Measurements from ENCODE around the gene KIAA1328. TPM values are rescaled to one million over a fixed set of nuclear protein-coding genes. Genes with fewer than 3 reads are reported as not detected.

The KIAA1328 gene
- total RNA-seq, 2 experiments from 2014 or later = 9.8 to 10.7 TPM

DNA sequence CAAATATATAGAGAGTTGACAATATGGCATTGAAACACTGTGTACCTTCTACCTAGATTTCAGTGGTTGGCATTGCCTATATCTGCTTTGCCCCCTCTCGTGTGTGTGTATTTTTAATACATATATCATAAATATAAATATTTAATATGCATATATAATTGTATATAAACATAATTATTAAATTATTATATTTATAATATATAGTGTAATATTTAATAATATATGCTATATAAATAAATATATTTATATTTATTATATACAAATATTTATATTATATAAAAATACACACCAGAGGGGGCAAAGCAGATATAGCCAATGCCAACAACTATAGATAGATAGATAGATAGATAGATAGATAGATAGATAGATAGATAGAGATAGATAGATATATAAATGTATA lies 124.1 kb downstream of the KIAA1328 start:
- H3K36me3 Mint-ChIP-seq = peaks cover 3% of the 10 kb centered on the region
- POLR2A ChIA-PET = no interaction called here
- peaks cover 2% of the 10 kb centered on the region for H3K9me3 Mint-ChIP-seq
- H3K27ac Mint-ChIP-seq = no peak overlapping the region
- H3K27me3 Mint-ChIP-seq = no peaks in the 10 kb centered on the region
- no peaks in the 10 kb centered on the region for H3K4me1 Mint-ChIP-seq
- H3K4me3 Mint-ChIP-seq = no peak overlapping the region
- ATAC-seq (ENCODE audit: low read depth) (no peak), DNase-seq (no peak)

DNA sequence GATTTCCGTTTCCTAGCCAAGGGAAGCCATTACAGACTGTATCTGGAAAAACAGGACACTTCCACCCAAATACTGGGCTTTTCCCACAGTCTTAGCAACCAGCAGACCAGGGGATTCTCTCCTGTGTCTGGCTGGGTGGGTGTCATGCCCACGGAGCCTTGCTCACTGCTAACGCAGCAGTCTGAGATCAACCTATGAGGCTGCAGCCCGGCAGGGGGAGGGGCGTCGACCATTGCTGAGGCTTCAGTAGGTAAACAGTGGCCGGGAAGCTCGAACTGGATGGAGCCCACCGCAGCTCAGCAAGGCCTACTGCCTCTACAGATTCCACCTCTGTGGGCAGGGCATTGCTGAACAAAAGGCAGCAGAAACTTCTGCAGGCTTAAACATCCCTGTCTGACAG lies 131.1 kb downstream of the KIAA1328 start:
- Mint-ChIP-seq H3K4me3 (no peak overlapping the region), H3K27me3 (no peaks in the 10 kb centered on the region), H3K4me1 (no peaks in the 10 kb centered on the region), H3K27ac (no peak overlapping the region), H3K36me3 (peaks cover 12% of the 10 kb centered on the region), H3K9me3 (peaks cover 4% of the 10 kb centered on the region)
- ATAC-seq (ENCODE audit: low read depth) = no peak
- POLR2A ChIA-PET = no interaction called here
- no peak for DNase-seq

DNA sequence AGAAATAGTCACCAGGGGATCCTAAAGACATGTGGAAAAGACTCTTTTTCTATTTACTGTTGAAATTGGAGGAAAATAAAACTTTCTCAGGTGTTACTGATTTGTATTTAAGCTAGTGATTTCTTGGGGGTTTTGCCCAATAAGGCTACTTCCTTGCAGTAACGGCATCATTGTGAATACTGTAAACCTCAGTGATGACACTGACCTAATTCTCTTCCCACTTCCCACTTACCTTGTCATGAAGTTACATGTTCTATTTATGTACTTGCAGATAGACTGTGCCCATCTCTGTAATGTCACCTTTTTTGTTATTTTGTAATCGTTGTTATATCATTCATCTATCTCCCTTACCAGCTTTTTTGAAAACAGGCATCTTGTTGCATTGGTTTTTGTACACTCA lies 134.5 kb downstream of the KIAA1328 start:
- H3K4me1 Mint-ChIP-seq = no peaks in the 10 kb centered on the region
- no peak overlapping the region for H3K4me3 Mint-ChIP-seq
- ATAC-seq (ENCODE audit: low read depth) (no peak), DNase-seq (no peak)
- H3K9me3 Mint-ChIP-seq = peaks cover 15% of the 10 kb centered on the region
- no peak overlapping the region for H3K27ac Mint-ChIP-seq
- POLR2A ChIA-PET = no interaction called here
- H3K36me3 Mint-ChIP-seq = peaks cover 17% of the 10 kb centered on the region
- no peaks in the 10 kb centered on the region for H3K27me3 Mint-ChIP-seq

DNA sequence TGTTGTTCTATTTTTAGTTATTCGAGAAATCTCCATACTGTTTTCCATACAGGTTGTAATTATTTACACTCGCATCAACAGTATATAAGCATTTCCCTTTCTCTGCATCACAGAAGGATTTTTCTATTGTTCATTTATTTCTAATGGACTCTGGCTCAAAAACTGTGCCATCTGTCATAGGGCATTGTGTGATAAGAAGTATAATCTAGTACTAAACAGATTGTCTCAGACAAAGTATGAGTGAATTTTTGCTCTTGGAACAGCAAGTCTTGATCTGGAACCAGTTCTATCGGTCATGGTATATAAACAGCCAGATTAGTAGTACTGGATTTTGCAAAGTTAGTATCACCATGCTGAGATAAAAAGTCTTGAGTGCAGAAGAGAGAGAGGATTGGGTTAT lies 145.8 kb downstream of the KIAA1328 start:
- H3K36me3 Mint-ChIP-seq = peaks cover 2% of the 10 kb centered on the region
- DNase-seq (no peak), ATAC-seq (ENCODE audit: low read depth) (no peak)
- POLR2A ChIA-PET = no interaction called here
- no peaks in the 10 kb centered on the region for H3K4me1 Mint-ChIP-seq
- H3K9me3 Mint-ChIP-seq = no peaks in the 10 kb centered on the region
- no peaks in the 10 kb centered on the region for H3K27me3 Mint-ChIP-seq
- no peak overlapping the region for H3K4me3 Mint-ChIP-seq
- no peak overlapping the region for H3K27ac Mint-ChIP-seq

DNA sequence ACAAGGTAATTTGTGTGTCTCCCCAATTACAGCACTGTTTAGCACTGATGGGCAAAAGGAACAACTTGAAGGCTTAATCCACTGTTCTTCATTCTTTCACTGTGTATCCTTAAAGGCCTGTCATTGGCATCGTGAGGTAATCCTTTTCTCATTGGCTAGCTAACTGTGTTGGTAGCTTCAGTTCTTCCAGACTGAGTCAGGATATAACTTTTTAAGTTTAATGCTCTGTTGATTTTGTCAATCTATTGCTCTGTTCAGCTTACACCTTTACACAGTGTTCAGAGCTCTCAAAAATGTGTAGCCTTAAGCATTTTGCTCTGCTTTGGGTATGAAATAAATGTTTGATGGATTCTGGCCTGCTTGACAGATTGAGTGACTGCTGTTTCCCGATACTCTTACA lies 148.2 kb downstream of the KIAA1328 start:
- POLR2A ChIA-PET = no interaction called here
- H3K36me3 Mint-ChIP-seq = peaks cover 4% of the 10 kb centered on the region
- H3K4me1 Mint-ChIP-seq = no peaks in the 10 kb centered on the region
- no peak overlapping the region for H3K4me3 Mint-ChIP-seq
- DNase-seq (no peak), ATAC-seq (ENCODE audit: low read depth) (no peak)
- no peak overlapping the region for H3K27ac Mint-ChIP-seq
- peaks cover 3% of the 10 kb centered on the region for H3K9me3 Mint-ChIP-seq
- no peaks in the 10 kb centered on the region for H3K27me3 Mint-ChIP-seq

DNA sequence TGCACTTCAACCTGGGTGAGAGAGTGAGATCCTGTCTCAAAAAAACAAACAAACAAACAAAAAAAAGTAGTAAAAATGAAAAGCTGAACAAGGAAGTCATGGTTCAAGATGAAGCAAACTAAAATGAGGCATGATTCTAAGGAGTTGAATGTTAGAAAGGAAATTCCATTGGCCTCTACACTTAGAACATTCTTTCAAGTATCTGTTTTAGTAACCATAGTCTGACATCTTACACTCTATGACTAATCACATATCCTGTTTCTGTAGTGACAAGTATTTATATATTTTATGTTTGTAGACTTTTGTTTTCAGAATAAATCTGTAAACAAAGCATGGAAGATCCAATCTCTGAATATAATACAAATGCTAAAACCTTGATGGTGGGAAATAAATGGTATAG lies 164.1 kb downstream of the KIAA1328 start:
- Mint-ChIP-seq H3K36me3 (peaks cover 5% of the 10 kb centered on the region), H3K4me3 (no peak overlapping the region), H3K27me3 (no peaks in the 10 kb centered on the region), H3K4me1 (no peaks in the 10 kb centered on the region), H3K9me3 (peaks cover 1% of the 10 kb centered on the region), H3K27ac (no peak overlapping the region)
- ATAC-seq (ENCODE audit: low read depth) (no peak), DNase-seq (no peak)
- POLR2A ChIA-PET = no interaction called here

DNA sequence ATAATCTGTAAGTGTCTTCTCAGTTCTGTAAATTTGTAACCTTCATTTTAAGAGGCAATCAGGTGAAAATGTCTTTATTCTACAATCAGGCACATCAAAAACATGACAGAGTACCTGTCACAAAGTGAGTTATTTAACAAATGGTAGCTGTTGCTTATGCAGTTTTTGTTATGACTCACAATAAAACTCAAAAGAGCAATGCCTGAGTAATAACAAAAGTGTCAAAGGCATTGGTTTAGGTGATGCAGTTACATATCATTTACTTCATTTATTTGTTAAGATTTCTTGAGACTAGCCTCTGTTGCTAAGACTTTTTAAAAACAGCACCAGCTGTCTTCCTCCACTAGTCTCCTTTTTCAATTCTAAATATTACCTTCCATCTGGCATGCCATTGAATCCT lies 177.8 kb downstream of the KIAA1328 start:
- POLR2A ChIA-PET = no interaction called here
- no peaks in the 10 kb centered on the region for H3K36me3 Mint-ChIP-seq
- no peaks in the 10 kb centered on the region for H3K9me3 Mint-ChIP-seq
- H3K4me1 Mint-ChIP-seq = no peaks in the 10 kb centered on the region
- no peak overlapping the region for H3K4me3 Mint-ChIP-seq
- H3K27ac Mint-ChIP-seq = no peak overlapping the region
- ATAC-seq (ENCODE audit: low read depth) (no peak), DNase-seq (no peak)
- H3K27me3 Mint-ChIP-seq = no peaks in the 10 kb centered on the region

DNA sequence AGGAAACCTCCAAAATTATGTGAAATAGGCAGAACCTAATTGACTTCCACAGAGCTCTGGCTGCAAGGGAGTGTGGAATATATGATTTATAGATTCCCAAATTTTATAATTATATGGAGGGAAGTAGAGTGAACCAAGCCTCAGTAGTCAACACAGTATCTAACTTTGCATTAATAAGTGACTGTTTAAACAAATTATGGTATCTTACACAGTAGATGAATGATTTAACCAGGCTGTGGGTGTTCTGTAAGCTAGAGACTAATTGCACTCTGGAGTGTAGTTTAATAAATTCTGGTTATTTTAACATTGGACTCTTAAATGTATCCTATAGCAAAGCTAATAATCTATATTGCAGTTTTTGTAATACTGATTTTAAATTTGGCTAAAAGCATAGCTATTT lies 183.5 kb downstream of the KIAA1328 start:
- no peak overlapping the region for H3K4me3 Mint-ChIP-seq
- POLR2A ChIA-PET = no interaction called here
- H3K27ac Mint-ChIP-seq = no peak overlapping the region
- no peaks in the 10 kb centered on the region for H3K27me3 Mint-ChIP-seq
- H3K9me3 Mint-ChIP-seq = peaks cover 16% of the 10 kb centered on the region
- no peaks in the 10 kb centered on the region for H3K4me1 Mint-ChIP-seq
- ATAC-seq (ENCODE audit: low read depth) = no peak
- DNase-seq = no peak
- peaks cover 2% of the 10 kb centered on the region for H3K36me3 Mint-ChIP-seq

DNA sequence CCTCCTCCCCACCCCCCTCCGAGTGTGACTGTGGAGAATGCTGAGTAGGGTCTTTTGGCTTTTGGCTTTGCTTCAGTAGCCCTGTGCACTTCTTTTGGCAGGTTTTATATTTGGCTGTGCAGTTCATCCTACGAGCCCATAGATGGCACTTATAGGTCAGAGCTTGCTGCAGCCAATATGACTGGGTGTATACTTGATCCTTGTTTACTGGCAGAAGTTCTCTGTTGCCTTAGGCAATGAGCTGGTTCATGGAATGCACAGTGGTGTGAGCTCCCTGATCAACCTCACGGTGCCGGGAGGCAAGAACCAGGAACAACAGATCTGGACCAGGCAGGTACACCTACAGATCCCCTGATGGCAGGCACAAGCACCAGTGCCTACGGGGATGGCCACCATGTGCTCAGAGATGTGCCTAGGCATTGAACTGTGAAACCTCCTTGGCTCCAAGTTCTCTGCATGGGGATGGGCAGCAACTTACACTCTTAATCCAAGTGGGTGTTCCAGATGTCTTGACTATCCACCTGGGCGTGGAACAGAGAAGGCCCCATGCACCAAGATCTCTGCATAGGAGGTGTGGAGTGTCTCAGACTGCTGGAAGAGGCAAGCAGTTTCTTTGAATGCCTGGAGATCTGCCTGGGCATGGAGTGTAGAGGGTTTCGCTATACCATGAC lies 190.4 kb downstream of the KIAA1328 start:
- peaks cover 13% of the 10 kb centered on the region for H3K36me3 Mint-ChIP-seq
- H3K9me3 Mint-ChIP-seq = peaks cover 23% of the 10 kb centered on the region
- ATAC-seq (ENCODE audit: low read depth) (no peak), DNase-seq (no peak)
- no peak overlapping the region for H3K4me3 Mint-ChIP-seq
- H3K27ac Mint-ChIP-seq = no peak overlapping the region
- no peaks in the 10 kb centered on the region for H3K27me3 Mint-ChIP-seq
- POLR2A ChIA-PET = no interaction called here
- H3K4me1 Mint-ChIP-seq = no peaks in the 10 kb centered on the region

DNA sequence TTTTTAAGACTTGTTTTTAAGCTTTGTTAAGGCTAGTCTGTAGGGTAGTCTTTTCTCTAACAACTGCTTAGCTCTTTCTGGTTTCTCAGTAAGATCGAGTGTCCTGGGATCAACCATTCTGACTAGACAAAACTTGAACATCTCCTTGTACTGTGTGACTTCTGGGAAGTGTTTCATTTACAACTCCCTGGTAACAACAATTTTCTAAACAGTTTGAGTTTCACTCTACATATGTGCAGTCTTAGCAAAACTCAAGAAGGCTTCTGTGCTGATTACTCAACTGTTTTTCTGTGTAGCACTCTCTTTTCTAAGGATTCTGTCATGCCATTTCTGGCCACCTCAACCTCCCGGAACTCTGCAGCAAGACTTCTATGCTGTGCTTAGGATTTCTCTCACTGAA lies 204.5 kb downstream of the KIAA1328 start:
- Mint-ChIP-seq H3K36me3 (peaks cover 6% of the 10 kb centered on the region), H3K27ac (no peak overlapping the region), H3K4me1 (no peaks in the 10 kb centered on the region), H3K27me3 (no peaks in the 10 kb centered on the region), H3K4me3 (no peak overlapping the region), H3K9me3 (peaks cover 6% of the 10 kb centered on the region)
- POLR2A ChIA-PET = no interaction called here
- ATAC-seq (ENCODE audit: low read depth) (no peak), DNase-seq (no peak)

DNA sequence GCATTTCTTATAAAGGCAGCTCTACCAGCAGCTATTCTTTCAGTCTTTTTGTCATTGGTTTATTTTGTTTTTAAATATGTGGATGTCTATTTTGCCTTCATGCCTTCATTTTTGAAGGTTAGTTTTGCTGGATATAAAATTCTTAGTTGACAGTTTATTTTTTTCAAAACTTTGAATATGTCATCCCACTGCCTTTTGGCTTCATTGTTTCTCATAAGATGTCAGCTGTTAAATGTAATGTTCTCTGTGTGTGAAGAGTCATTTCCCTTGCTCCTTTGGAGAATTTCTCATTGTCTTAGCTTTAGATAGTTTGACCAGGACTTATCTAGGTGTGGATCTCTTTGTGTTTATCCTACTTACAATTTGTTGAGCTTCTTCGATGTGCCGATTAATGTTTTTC lies 213.5 kb downstream of the KIAA1328 start:
- no peak overlapping the region for H3K27ac Mint-ChIP-seq
- peaks cover 15% of the 10 kb centered on the region for H3K9me3 Mint-ChIP-seq
- DNase-seq (no peak), ATAC-seq (ENCODE audit: low read depth) (no peak)
- no peaks in the 10 kb centered on the region for H3K27me3 Mint-ChIP-seq
- POLR2A ChIA-PET = no interaction called here
- no peak overlapping the region for H3K4me3 Mint-ChIP-seq
- H3K4me1 Mint-ChIP-seq = no peaks in the 10 kb centered on the region
- peaks cover 10% of the 10 kb centered on the region for H3K36me3 Mint-ChIP-seq

DNA sequence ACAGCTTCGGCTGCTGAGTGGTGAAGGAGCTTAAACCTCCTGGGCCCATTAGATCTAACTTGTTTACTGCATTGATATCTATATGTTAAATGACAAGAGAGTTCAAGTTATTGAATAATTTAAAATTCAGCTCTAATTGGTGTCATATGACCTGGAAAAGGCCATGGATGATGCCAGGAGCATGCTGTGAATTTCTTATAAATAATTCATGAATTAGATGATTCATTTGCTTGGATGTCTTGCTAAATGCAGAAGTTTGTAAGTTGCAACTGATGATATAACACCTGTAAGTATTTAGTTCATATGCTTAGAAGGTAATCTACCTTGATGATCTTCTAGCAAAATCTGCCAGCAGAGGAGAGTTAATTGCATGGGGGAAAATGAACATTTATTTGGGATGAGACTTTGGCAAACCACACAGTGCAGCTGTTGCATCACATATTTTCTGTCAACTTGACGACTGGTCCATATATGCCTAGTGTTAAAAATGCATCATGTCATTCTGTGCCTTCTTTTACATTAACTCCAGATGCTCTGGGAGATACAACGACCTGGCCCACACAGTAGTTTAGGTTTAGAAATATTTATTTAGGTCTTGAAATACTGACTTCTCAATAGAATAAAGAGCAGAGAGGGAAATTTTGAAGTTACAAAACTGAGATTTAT lies 226.3 kb downstream of the KIAA1328 start:
- H3K4me1 Mint-ChIP-seq = no peaks in the 10 kb centered on the region
- H3K9me3 Mint-ChIP-seq = peaks cover 14% of the 10 kb centered on the region
- no peaks in the 10 kb centered on the region for H3K36me3 Mint-ChIP-seq
- no peak overlapping the region for H3K27ac Mint-ChIP-seq
- ATAC-seq (ENCODE audit: low read depth) = no peak
- POLR2A ChIA-PET = no interaction called here
- no peaks in the 10 kb centered on the region for H3K27me3 Mint-ChIP-seq
- no peak for DNase-seq
- H3K4me3 Mint-ChIP-seq = no peak overlapping the region

DNA sequence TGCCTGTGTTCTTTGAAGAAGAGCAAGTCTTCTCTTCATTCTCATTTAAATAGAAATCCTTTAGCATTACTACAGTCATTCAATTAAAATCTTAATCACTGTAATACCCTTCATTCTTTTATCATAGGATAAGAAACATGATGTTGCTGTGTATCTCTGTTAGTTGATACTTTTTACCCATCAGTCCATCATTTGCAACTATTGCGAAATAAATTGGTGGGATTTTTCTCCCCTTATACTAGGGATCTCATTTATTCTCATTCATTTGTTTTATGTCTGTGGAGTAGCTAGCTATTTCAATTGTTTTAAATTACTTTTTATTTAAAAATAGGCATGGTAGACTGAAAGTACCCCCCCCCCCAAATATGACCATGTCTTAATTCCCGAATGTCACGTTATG lies 235.3 kb downstream of the KIAA1328 start:
- peaks cover 4% of the 10 kb centered on the region for H3K36me3 Mint-ChIP-seq

DNA sequence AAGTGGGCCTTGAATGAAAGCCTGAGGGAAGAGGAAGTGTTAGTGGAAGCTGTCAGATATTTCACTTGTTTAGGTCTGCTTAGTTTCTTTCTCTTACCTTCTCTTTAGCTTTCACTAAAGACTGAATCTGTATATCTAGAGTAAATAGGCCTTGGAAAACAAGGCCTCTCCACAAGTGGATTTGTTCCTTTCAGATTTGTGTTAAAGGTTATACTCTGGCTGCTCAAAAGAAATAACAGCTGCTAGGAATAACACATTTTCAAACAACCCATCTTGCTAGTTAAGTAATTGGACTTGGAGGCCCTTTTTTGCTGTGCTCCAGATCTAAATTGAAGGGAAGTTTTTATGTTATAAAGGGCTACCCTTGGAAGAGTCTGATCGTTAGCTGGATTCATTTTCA lies 236.3 kb downstream of the KIAA1328 start:
- H3K9me3 Mint-ChIP-seq = peaks cover 9% of the 10 kb centered on the region
- H3K27ac Mint-ChIP-seq = no peak overlapping the region
- POLR2A ChIA-PET = no interaction called here
- H3K27me3 Mint-ChIP-seq = no peaks in the 10 kb centered on the region
- H3K4me1 Mint-ChIP-seq = no peaks in the 10 kb centered on the region
- peaks cover 8% of the 10 kb centered on the region for H3K36me3 Mint-ChIP-seq
- ATAC-seq (ENCODE audit: low read depth) (no peak), DNase-seq (no peak)
- H3K4me3 Mint-ChIP-seq = no peak overlapping the region

More for the DNA sequence above, 235.3 kb downstream of the KIAA1328 start:
- H3K4me1 Mint-ChIP-seq = no peaks in the 10 kb centered on the region
- DNase-seq = no peak
- POLR2A ChIA-PET = no interaction called here
- H3K27me3 Mint-ChIP-seq = no peaks in the 10 kb centered on the region
- no peak overlapping the region for H3K27ac Mint-ChIP-seq
- H3K4me3 Mint-ChIP-seq = no peak overlapping the region
- no peak for ATAC-seq (ENCODE audit: low read depth)
- H3K9me3 Mint-ChIP-seq = peaks cover 6% of the 10 kb centered on the region

Data from activated naive CD8-positive, alpha-beta T cell treated with anti-CD3 and anti-CD28 coated beads, Interleukin-2, amount 10 ng/mL, durations not matched to agents 7 days and 5 days (primary cell).